Astrocyte (in vitro differentiated cells and primary cell): ENCODE data around the gene TLE1. TPM values are rescaled to one million over a fixed set of nuclear protein-coding genes. Genes with fewer than 3 reads are reported as not detected.

Experiments used
- DNase-seq: peaks from one replicate; pipeline ENCODE4 v3.0.0-alpha.2; 2010; ENCODE audit warnings: low read depth
- FAIRE-seq: peaks from 2 replicates; lab custom pipeline; 2011; peaks lifted over from hg19 to GRCh38; lab: Jason Lieb, UNC
- H2AFZ ChIP-seq: 2 replicates; pipeline ENCODE4 v1.6.0; 2012; ENCODE audit warnings: low read depth, low read length, inconsistent platforms
- H3K27ac ChIP-seq: 2 replicates; pipeline ENCODE4 v1.5.1; 2011; ENCODE audit warnings: low read depth, low read length, inconsistent platforms
- H3K27me3 ChIP-seq: 2 replicates; pipeline ENCODE4 v1.6.0; 2011; ENCODE audit warnings: low read length, inconsistent platforms; ENCODE audit not compliant: insufficient read depth
- H3K36me3 ChIP-seq: 2 replicates; pipeline ENCODE4 v1.5.1; 2011; ENCODE audit warnings: low read length, inconsistent platforms; ENCODE audit not compliant: insufficient read depth
- H3K4me1 ChIP-seq: 2 replicates; pipeline ENCODE4 v1.5.1; 2011; ENCODE audit warnings: low read length, inconsistent platforms; ENCODE audit not compliant: insufficient read depth
- H3K4me2 ChIP-seq: 2 replicates; pipeline ENCODE4 v1.6.0; 2012; ENCODE audit warnings: low read length, inconsistent platforms
- H3K4me3 ChIP-seq: 2 replicates; pipeline ENCODE4 v1.5.1; 2011; ENCODE audit warnings: low read depth, mild to moderate bottlenecking, low read length, inconsistent platforms; ENCODE audit not compliant: insufficient read depth
- H3K79me2 ChIP-seq: 2 replicates; pipeline ENCODE4 v1.6.0; 2012; ENCODE audit warnings: mild to moderate bottlenecking, low read length, inconsistent platforms; ENCODE audit not compliant: insufficient read depth
- H3K9ac ChIP-seq: 2 replicates; pipeline ENCODE4 v1.6.0; 2012; ENCODE audit warnings: mild to moderate bottlenecking, low read length, inconsistent platforms
- H3K9me3 ChIP-seq: 2 replicates; pipeline ENCODE4 v1.5.1; 2012; ENCODE audit warnings: low read depth, mild to moderate bottlenecking, low read length, inconsistent platforms; ENCODE audit not compliant: insufficient read depth
- H4K20me1 ChIP-seq: 2 replicates; pipeline ENCODE4 v1.6.0; 2012; ENCODE audit warnings: low read length, inconsistent platforms; ENCODE audit not compliant: insufficient read depth
- H3K27ac Mint-ChIP-seq: one replicate; pipeline ENCODE4 v1.8.0; 2021; ENCODE audit warnings: mild to moderate bottlenecking, mixed read lengths; ENCODE audit not compliant: unreplicated experiment
- H3K27me3 Mint-ChIP-seq: one replicate; pipeline ENCODE4 v1.8.0; 2021; ENCODE audit warnings: low read depth, mixed read lengths; ENCODE audit not compliant: unreplicated experiment
- H3K36me3 Mint-ChIP-seq: one replicate; pipeline ENCODE4 v1.8.0; 2021; ENCODE audit warnings: low read depth, mixed read lengths; ENCODE audit not compliant: unreplicated experiment
- H3K4me1 Mint-ChIP-seq: one replicate; pipeline ENCODE4 v1.8.0; 2021; ENCODE audit warnings: low read depth, mixed read lengths; ENCODE audit not compliant: unreplicated experiment
- H3K4me3 Mint-ChIP-seq: one replicate; pipeline ENCODE4 v1.8.0; 2021; ENCODE audit warnings: mild to moderate bottlenecking, moderate library complexity, mixed read lengths; ENCODE audit not compliant: unreplicated experiment
- H3K9me3 Mint-ChIP-seq: one replicate; pipeline ENCODE4 v1.8.0; 2021; ENCODE audit warnings: mild to moderate bottlenecking, mixed read lengths; ENCODE audit not compliant: unreplicated experiment
- CTCF ChIP-seq: IDR thresholded peaks from 2 replicates; pipeline ENCODE4 v1.5.1; 2011; ENCODE audit warnings: low read depth, mild to moderate bottlenecking, inconsistent platforms, low read length, moderate library complexity; ENCODE audit not compliant: insufficient read depth
- EZH2 ChIP-seq: IDR thresholded peaks from 2 replicates; pipeline ENCODE4 v1.6.1; 2012; ENCODE audit warnings: mild to moderate bottlenecking, low read length, inconsistent platforms; ENCODE audit not compliant: insufficient read depth
- total RNA-seq: library from RNA; stranded (reverse); gene quantifications from 2 replicates; pipeline ENCODE4 v1.2.1, GENCODE V29; 2021

The TLE1 gene
- total RNA-seq, 1 donor from 2014 or later = 29.6 TPM

GRCh38 chr9:81729135-81729534 lies 39.8 kb upstream of the TLE1 start:
- Histone ChIP-seq H3K27ac (no peak overlapping the region), H2AFZ (no peak overlapping the region), H4K20me1 (no peaks in the 10 kb centered on the region), H3K79me2 (no peaks in the 10 kb centered on the region), H3K4me2 (no peak overlapping the region), H3K9me3 (no peaks in the 10 kb centered on the region), H3K4me3 (no peak overlapping the region), H3K27me3 (peaks cover 6% of the 10 kb centered on the region), H3K4me1 (peaks cover 6% of the 10 kb centered on the region), H3K9ac (no peak overlapping the region), H3K36me3 (no peaks in the 10 kb centered on the region)
- H3K9me3 Mint-ChIP-seq = no peaks in the 10 kb centered on the region
- TF ChIP-seq CTCF (no peak), EZH2 (no peak)
- no peak overlapping the region for H3K4me3 Mint-ChIP-seq
- H3K36me3 Mint-ChIP-seq = peaks cover 2% of the 10 kb centered on the region
- FAIRE-seq = no peak
- H3K4me1 Mint-ChIP-seq = no peaks in the 10 kb centered on the region
- no peaks in the 10 kb centered on the region for H3K27me3 Mint-ChIP-seq
- no peak for DNase-seq
- no peak overlapping the region for H3K27ac Mint-ChIP-seq

GRCh38 chr9:81724242-81724889 lies 35.0 kb upstream of the TLE1 start:
- Histone ChIP-seq H3K9ac (no peak overlapping the region), H2AFZ (no peak overlapping the region), H3K27ac (no peak overlapping the region), H3K36me3 (no peaks in the 10 kb centered on the region), H3K4me1 (peaks cover 6% of the 10 kb centered on the region), H3K4me2 (no peak overlapping the region), H4K20me1 (no peaks in the 10 kb centered on the region), H3K9me3 (no peaks in the 10 kb centered on the region), H3K27me3 (no peaks in the 10 kb centered on the region), H3K4me3 (no peak overlapping the region), H3K79me2 (no peaks in the 10 kb centered on the region)
- FAIRE-seq = no peak
- Mint-ChIP-seq H3K9me3 (no peaks in the 10 kb centered on the region), H3K27me3 (peaks cover 2% of the 10 kb centered on the region), H3K4me3 (no peak overlapping the region), H3K27ac (no peak overlapping the region), H3K36me3 (peaks cover 1% of the 10 kb centered on the region), H3K4me1 (no peaks in the 10 kb centered on the region)
- DNase-seq = peak; percentile 25
- TF ChIP-seq CTCF = no peak
- no peak for TF ChIP-seq EZH2

GRCh38 chr9:81722277-81722676 lies 32.9 kb upstream of the TLE1 start:
- Mint-ChIP-seq H3K27me3 (peaks cover 3% of the 10 kb centered on the region), H3K36me3 (peaks cover 3% of the 10 kb centered on the region), H3K4me1 (no peaks in the 10 kb centered on the region), H3K9me3 (no peaks in the 10 kb centered on the region), H3K27ac (no peak overlapping the region), H3K4me3 (no peak overlapping the region)
- Histone ChIP-seq H3K36me3 (no peaks in the 10 kb centered on the region), H4K20me1 (no peaks in the 10 kb centered on the region), H3K9me3 (no peaks in the 10 kb centered on the region), H3K4me3 (no peak overlapping the region), H3K27me3 (peaks cover 2% of the 10 kb centered on the region), H2AFZ (no peak overlapping the region), H3K27ac (no peak overlapping the region), H3K9ac (no peak overlapping the region), H3K79me2 (no peaks in the 10 kb centered on the region), H3K4me1 (peaks cover 6% of the 10 kb centered on the region), H3K4me2 (no peak overlapping the region)
- DNase-seq (no peak), FAIRE-seq (no peak)
- no peak for TF ChIP-seq EZH2
- no peak for TF ChIP-seq CTCF
